Keratinocyte (primary cell): ENCODE results near the gene NFYC. TPM values are rescaled to one million over a fixed set of nuclear protein-coding genes. Genes with fewer than 3 reads are reported as not detected.

Source experiments
- DNase-seq: peaks from one replicate; pipeline ENCODE4 v3.0.0-alpha.2; 2011; ENCODE audit warnings: low read depth, missing footprints, low spot score
- FAIRE-seq: peaks from 2 replicates; lab custom pipeline; 2011; peaks lifted over from hg19 to GRCh38; lab: Jason Lieb, UNC
- H2AFZ ChIP-seq: 2 replicates; pipeline ENCODE4 v1.6.0; 2012; ENCODE audit warnings: low read length, control low read depth, inconsistent platforms; ENCODE audit not compliant: control insufficient read depth
- H3K27ac ChIP-seq: 2 replicates; pipeline ENCODE4 v1.5.1; 2011; ENCODE audit warnings: low read length; ENCODE audit not compliant: control insufficient read depth, insufficient read depth
- H3K27me3 ChIP-seq: 3 replicates; pipeline ENCODE4 v1.6.0; 2011; ENCODE audit warnings: low read length; ENCODE audit not compliant: control insufficient read depth, insufficient read depth; ENCODE audit errors: extremely low read depth
- H3K36me3 ChIP-seq, 2 experiments: 2 replicates in 1 of 2; 3 replicates in 1 of 2; pipeline ENCODE4 v1.5.1; 2011; ENCODE audit warnings: low read length in 2 of 2, mild to moderate bottlenecking in 1 of 2; ENCODE audit not compliant: control insufficient read depth in 2 of 2, insufficient read depth in 2 of 2; ENCODE audit errors: extremely low read depth in 1 of 2
- H3K4me1 ChIP-seq: 3 replicates; pipeline ENCODE4 v1.5.1; 2011; ENCODE audit warnings: low read length; ENCODE audit not compliant: control insufficient read depth, insufficient read depth; ENCODE audit errors: extremely low read depth
- H3K4me2 ChIP-seq: 3 replicates; pipeline ENCODE4 v1.6.0; 2011; ENCODE audit warnings: low read depth, low read length; ENCODE audit not compliant: control insufficient read depth, insufficient read depth; ENCODE audit errors: extremely low read depth
- H3K4me3 ChIP-seq, 3 experiments: fragments of 200-600 bp in 1 of 3; sonication (generic) in 1 of 3; 2 replicates in 2 of 3; 3 replicates in 1 of 3; pipeline ENCODE4 v1.5.1; 2011 to 2016; ENCODE audit warnings: low read length in 3 of 3, mild to moderate bottlenecking in 3 of 3, control low read depth in 2 of 3, inconsistent platforms in 1 of 3, low read depth in 1 of 3, mixed read lengths in 1 of 3, mixed run types in 1 of 3, moderate library complexity in 1 of 3; ENCODE audit not compliant: control insufficient read depth in 2 of 3, insufficient read depth in 2 of 3; ENCODE audit errors: extremely low read depth in 1 of 3
- H3K79me2 ChIP-seq: 2 replicates; pipeline ENCODE4 v1.6.0; 2012; ENCODE audit warnings: low read length; ENCODE audit not compliant: control insufficient read depth, insufficient read depth
- H3K9ac ChIP-seq: 3 replicates; pipeline ENCODE4 v1.6.0; 2011; ENCODE audit warnings: low read length; ENCODE audit not compliant: control insufficient read depth, insufficient read depth; ENCODE audit errors: extremely low read depth
- H3K9me1 ChIP-seq: 3 replicates; pipeline ENCODE4 v1.6.0; 2011; ENCODE audit warnings: low read length; ENCODE audit not compliant: control insufficient read depth, insufficient read depth; ENCODE audit errors: extremely low read depth
- H3K9me3 ChIP-seq: 2 replicates; pipeline ENCODE4 v1.5.1; 2012; ENCODE audit warnings: low read depth, low read length; ENCODE audit not compliant: control insufficient read depth
- H4K20me1 ChIP-seq: 3 replicates; pipeline ENCODE4 v1.6.0; 2011; ENCODE audit warnings: low read length; ENCODE audit not compliant: control insufficient read depth, insufficient read depth; ENCODE audit errors: extremely low read depth
- EZH2 ChIP-seq: IDR thresholded peaks from one replicate; pipeline ENCODE4 v1.6.1; 2012; ENCODE audit warnings: inconsistent platforms, mild to moderate bottlenecking, low read length, moderate library complexity
- dilution Hi-C: fragments of 300-500 bp; cut with MboI; formaldehyde crosslinking; loops from one replicate; pipeline ENCODE4 v1.7.0; 2020; ENCODE audit warnings: low sequenced_read_pairs; ENCODE audit not compliant: extremely low pct_ligation_motif_present
- polyA plus RNA-seq, 5 experiments: library from polyadenylated mRNA; depleted of rRNA in 3 of 5; stranded (reverse) in 3 of 5; stranded (forward) in 1 of 5; unstranded in 1 of 5; fragments of >200 nt; gene quantifications; 1 replicate in 1 of 5; 2 replicates in 3 of 5; 3 replicates in 1 of 5; pipeline versions ENCODE4 v1.2.1 to v1.2.3, GENCODE V29; 2011 to 2012; ENCODE audit warnings: missing spikeins in 2 of 5, low read depth in 1 of 5, low replicate concordance in 1 of 5
- TF ChIP-seq, protein P1 (sequence below), 3 experiments: IDR thresholded peaks in 1 of 3; conservative IDR thresholded peaks in 1 of 3; optimal IDR thresholded peaks in 1 of 3; 2 replicates in 2 of 3; 3 replicates in 1 of 3; pipeline versions ENCODE3 to v1.5.1; 2011; ENCODE audit warnings: low read length in 3 of 3, mild to moderate bottlenecking in 3 of 3, moderate library complexity in 2 of 3, control low read depth in 1 of 3, inconsistent platforms in 1 of 3; ENCODE audit not compliant: insufficient read depth in 2 of 3; ENCODE audit errors: extremely low read depth in 1 of 3

Gene NFYC
- polyA plus RNA-seq, 1 donor (not counting 4 experiments of a cell fraction or from before 2014, with no cell fraction given), result 32.4 TPM

DNA sequence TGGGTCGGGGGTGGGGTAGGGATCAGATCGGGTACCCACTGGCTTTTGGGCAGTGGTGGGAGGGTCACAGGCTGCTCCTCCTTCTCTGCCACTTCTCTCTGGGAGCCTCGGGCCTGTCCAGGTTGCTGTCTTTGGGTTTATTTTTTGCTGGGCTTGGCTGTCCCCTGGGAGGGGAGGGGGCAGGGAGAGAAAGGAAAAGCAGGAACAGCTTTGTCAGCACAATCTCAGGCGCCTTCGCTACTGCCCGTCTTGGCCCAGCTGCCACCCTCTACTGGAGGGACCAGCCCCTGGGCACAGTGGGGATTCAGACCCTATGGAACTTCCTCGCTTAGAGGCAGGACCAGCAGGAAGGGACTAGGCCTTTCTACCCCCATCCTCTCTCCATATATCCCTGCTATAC, 100.5 kb downstream of the NFYC start:
- H3K4me1 ChIP-seq, result no peaks in the 10 kb centered on the region
- DNase-seq (no peak), FAIRE-seq (no peak)
- TF ChIP-seq EZH2, result no peak
- TF ChIP-seq, protein P1, sequence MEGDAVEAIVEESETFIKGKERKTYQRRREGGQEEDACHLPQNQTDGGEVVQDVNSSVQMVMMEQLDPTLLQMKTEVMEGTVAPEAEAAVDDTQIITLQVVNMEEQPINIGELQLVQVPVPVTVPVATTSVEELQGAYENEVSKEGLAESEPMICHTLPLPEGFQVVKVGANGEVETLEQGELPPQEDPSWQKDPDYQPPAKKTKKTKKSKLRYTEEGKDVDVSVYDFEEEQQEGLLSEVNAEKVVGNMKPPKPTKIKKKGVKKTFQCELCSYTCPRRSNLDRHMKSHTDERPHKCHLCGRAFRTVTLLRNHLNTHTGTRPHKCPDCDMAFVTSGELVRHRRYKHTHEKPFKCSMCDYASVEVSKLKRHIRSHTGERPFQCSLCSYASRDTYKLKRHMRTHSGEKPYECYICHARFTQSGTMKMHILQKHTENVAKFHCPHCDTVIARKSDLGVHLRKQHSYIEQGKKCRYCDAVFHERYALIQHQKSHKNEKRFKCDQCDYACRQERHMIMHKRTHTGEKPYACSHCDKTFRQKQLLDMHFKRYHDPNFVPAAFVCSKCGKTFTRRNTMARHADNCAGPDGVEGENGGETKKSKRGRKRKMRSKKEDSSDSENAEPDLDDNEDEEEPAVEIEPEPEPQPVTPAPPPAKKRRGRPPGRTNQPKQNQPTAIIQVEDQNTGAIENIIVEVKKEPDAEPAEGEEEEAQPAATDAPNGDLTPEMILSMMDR (optimal IDR thresholded peaks at IDR 0.05 in 1 of 3, IDR thresholded peaks at IDR 0.05 in 1 of 3, conservative IDR thresholded peaks at IDR 0.05 in 1 of 3; ENCODE audit: extremely low read depth in 1 of 3, insufficient read depth in 2 of 3, low read length in 3 of 3), result no peak
- H3K36me3 ChIP-seq, result no peaks in the 10 kb centered on the region
- H4K20me1 ChIP-seq, result no peaks in the 10 kb centered on the region
- no peak overlapping the region for H3K9ac ChIP-seq
- H3K4me2 ChIP-seq, result no peak overlapping the region
- H3K9me1 ChIP-seq, result no peaks in the 10 kb centered on the region
- no peaks in the 10 kb centered on the region for H3K9me3 ChIP-seq
- H3K4me3 ChIP-seq, result no peak overlapping the region
- dilution Hi-C loops, result no loop called here
- H2AFZ ChIP-seq, result no peak overlapping the region
- H3K79me2 ChIP-seq, result no peaks in the 10 kb centered on the region
- H3K27me3 ChIP-seq, result peaks cover 32% of the 10 kb centered on the region
- no peak overlapping the region for H3K27ac ChIP-seq

DNA sequence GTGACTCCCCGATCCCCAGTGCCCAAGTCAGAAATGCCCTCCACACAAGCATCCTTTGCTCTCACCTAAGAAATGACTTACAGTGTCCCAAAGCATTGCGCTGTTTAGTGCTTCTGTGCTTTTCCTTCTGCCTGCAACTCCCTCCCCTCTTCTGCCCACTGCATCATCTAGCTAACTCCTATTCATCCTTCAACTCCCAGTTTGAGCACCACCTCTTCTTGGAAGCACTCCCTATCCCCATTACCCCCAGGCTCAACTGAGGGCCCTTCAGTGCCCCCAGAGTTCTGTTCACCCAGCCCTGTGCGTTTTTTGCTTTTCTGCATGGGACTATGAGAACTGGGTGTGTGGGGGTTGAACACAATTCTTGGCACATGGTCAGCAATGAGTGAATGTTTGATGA, 102.1 kb downstream of the NFYC start:
- no peak overlapping the region for H3K9ac ChIP-seq
- H3K27ac ChIP-seq, result no peak overlapping the region
- no peaks in the 10 kb centered on the region for H3K4me1 ChIP-seq
- no peaks in the 10 kb centered on the region for H3K9me3 ChIP-seq
- H4K20me1 ChIP-seq, result no peaks in the 10 kb centered on the region
- no peak for DNase-seq
- no peak overlapping the region for H3K4me2 ChIP-seq
- dilution Hi-C loops, result no loop called here
- H3K79me2 ChIP-seq, result no peaks in the 10 kb centered on the region
- no peak for FAIRE-seq
- H2AFZ ChIP-seq, result no peak overlapping the region
- no peaks in the 10 kb centered on the region for H3K9me1 ChIP-seq
- no peaks in the 10 kb centered on the region for H3K36me3 ChIP-seq
- TF ChIP-seq, protein P1 (optimal IDR thresholded peaks at IDR 0.05 in 1 of 3, IDR thresholded peaks at IDR 0.05 in 1 of 3, conservative IDR thresholded peaks at IDR 0.05 in 1 of 3; ENCODE audit: extremely low read depth in 1 of 3, insufficient read depth in 2 of 3, low read length in 3 of 3), result no peak
- no peak overlapping the region for H3K4me3 ChIP-seq
- H3K27me3 ChIP-seq, result peaks cover 45% of the 10 kb centered on the region
